Measurements from ENCODE around the gene BRPF3.

DNA sequence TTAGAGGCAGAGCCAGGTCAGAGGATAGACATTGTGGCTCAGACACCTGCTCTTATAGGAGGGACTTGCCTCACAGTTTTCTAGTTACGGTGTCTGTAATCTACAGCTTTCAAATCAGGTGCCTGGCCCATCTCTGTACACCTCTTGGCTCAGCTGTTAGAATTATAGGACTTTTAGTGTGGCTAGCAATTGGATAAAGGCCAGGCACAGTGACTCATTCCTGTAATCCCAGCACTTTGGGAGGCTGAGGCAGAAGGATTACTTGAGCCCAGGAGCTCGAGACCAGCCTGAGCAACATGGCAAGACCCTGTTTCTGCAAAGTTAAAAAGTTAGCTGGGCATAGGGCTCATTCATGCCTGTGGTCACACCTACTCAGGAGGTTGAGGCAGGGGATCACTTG, 20.0 kb downstream of the BRPF3 start:
- no peak for TF ChIP-seq CTCF (IDR thresholded peaks at IDR 0.05; ENCODE audit: low read length)
- no peak for TF ChIP-seq EZH2 (IDR thresholded peaks at IDR 0.05; ENCODE audit: borderline replicate concordance, low read length)
